Calu3 (cell line): Measurements from ENCODE around the gene CRIM1. TPM values are rescaled to one million over a fixed set of nuclear protein-coding genes. Genes with fewer than 3 reads are reported as not detected.

Experiments used
- BruUV-seq: library from RNA; stranded (reverse); fragments of 400-500 nt; replicated peaks from 2 replicates; lab custom pipeline; 2021; lab: Mats Ljungman, UMichigan
- CTCF ChIA-PET: fragments of 300-600 bp; sonication (Branson Sonifier 250); formaldehyde crosslinking; loops from one replicate; lab custom pipeline; 2022; ENCODE audit warnings: antibody characterized with exemption; lab: Charles Lee
- DNase-seq: peaks from one replicate; pipeline ENCODE4 v3.0.0; 2022
- H3K27ac Mint-ChIP-seq: one replicate; pipeline ENCODE4 v1.8.0; 2022; ENCODE audit warnings: mixed read lengths; ENCODE audit not compliant: unreplicated experiment
- H3K27me3 Mint-ChIP-seq: one replicate; pipeline ENCODE4 v1.8.0; 2022; ENCODE audit warnings: mixed read lengths; ENCODE audit not compliant: unreplicated experiment
- H3K36me3 Mint-ChIP-seq: one replicate; pipeline ENCODE4 v1.8.0; 2022; ENCODE audit warnings: mild to moderate bottlenecking, moderate library complexity, mixed read lengths; ENCODE audit not compliant: insufficient read depth, unreplicated experiment
- H3K4me1 Mint-ChIP-seq: one replicate; pipeline ENCODE4 v1.8.0; 2022; ENCODE audit warnings: mild to moderate bottlenecking, low read depth, mixed read lengths; ENCODE audit not compliant: unreplicated experiment
- H3K4me3 Mint-ChIP-seq: one replicate; pipeline ENCODE4 v1.8.0; 2022; ENCODE audit warnings: mild to moderate bottlenecking, low read depth, moderate library complexity, mixed read lengths; ENCODE audit not compliant: unreplicated experiment
- H3K9me3 Mint-ChIP-seq: one replicate; pipeline ENCODE4 v1.8.0; 2022; ENCODE audit warnings: low read depth, mixed read lengths; ENCODE audit not compliant: unreplicated experiment
- intact Hi-C: fragments of 100-400 bp; cut with micrococcal nuclease; formaldehyde crosslinking; loops from one replicate; pipeline ENCODE4 v1.10.0; 2022; ENCODE audit not compliant: unreplicated experiment
- total RNA-seq: library from RNA; stranded (reverse); gene quantifications from 2 replicates; pipeline ENCODE4 v1.2.3, GENCODE V29; 2022
- TF ChIP-seq, protein P1 (sequence below): fragments of 200-600 bp; IDR thresholded peaks from one replicate; pipeline ENCODE4 v1.8.0; 2022; ENCODE audit warnings: antibody characterized with exemption; ENCODE audit not compliant: unreplicated experiment

CRIM1 gene
- total RNA-seq, 1 experiment from 2014 or later: 57.6 TPM

DNA sequence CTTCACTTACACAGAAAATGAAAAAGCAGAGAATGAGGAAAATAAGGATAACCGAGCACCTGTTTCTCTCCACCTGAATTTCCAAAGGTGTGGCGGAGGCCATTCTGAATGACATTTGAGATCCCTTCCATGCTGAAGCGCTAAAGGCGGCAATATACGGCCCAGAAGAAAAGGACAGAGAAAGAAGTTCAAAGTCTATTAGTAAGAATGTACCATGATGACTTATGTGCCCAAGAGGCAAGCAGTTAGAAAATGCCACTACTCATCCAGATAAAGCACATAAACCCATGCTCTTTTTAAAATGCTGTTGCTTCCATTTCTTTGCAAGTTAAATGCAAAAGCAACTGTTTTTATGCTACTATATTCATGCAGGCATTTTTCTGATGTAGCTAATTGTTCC, 205.1 kb downstream of the CRIM1 start:
- Mint-ChIP-seq H3K36me3 (peaks cover 21% of the 10 kb centered on the region), H3K27ac (no peak overlapping the region), H3K4me3 (no peak overlapping the region), H3K9me3 (no peaks in the 10 kb centered on the region), H3K27me3 (no peaks in the 10 kb centered on the region), H3K4me1 (peaks cover 38% of the 10 kb centered on the region)
- TF ChIP-seq, protein P1, sequence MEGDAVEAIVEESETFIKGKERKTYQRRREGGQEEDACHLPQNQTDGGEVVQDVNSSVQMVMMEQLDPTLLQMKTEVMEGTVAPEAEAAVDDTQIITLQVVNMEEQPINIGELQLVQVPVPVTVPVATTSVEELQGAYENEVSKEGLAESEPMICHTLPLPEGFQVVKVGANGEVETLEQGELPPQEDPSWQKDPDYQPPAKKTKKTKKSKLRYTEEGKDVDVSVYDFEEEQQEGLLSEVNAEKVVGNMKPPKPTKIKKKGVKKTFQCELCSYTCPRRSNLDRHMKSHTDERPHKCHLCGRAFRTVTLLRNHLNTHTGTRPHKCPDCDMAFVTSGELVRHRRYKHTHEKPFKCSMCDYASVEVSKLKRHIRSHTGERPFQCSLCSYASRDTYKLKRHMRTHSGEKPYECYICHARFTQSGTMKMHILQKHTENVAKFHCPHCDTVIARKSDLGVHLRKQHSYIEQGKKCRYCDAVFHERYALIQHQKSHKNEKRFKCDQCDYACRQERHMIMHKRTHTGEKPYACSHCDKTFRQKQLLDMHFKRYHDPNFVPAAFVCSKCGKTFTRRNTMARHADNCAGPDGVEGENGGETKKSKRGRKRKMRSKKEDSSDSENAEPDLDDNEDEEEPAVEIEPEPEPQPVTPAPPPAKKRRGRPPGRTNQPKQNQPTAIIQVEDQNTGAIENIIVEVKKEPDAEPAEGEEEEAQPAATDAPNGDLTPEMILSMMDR: no peak
- CTCF ChIA-PET: no interaction called here
- intact Hi-C loops: loop anchor here (5.0 kb wide), 3 partner anchors 73 to 383 kb away; no protein-coding TSS in a partner anchor
- DNase-seq: no peak
- TSS peak; percentile 31 for BruUV-seq

DNA sequence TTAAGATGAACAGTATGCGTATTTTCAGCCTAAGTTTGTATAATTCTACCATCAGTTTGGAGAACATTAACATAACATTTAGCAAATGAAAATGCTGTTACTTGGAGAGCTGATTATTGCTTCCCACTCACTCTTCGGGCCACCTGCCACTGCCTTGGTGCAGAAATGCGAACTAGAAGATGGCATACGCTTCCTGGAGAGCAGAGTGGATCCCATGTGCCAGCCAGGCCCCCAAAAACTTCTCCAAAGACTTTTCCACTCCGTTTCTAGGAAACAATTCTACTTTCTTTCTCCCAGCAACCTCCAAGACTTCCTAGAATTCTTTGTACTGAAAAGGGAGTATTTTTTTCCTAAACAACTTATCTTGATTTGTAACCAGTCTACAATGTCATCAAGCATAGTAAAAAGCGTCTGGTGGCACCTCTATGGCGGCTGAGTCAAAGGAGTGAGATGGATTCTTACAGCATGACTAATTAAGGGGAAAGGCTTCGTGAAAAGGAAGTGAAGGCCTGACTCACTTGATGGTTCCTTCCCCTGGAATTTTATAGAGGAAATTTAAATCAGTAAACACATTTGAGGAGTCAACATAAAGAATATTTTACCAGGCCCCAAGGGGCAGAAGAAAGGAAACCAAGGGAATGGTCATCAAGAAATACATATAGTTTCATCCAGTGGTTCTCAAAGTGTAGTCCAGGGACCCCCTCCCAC, 205.8 kb downstream of the CRIM1 start:
- peak overlapping the region; percentile 98 for H3K27ac Mint-ChIP-seq
- intact Hi-C loops: loop anchor here (5.0 kb wide), 3 partner anchors 74 to 384 kb away; no protein-coding TSS in a partner anchor
- no peaks in the 10 kb centered on the region for H3K27me3 Mint-ChIP-seq
- H3K4me1 Mint-ChIP-seq: peaks cover 38% of the 10 kb centered on the region
- H3K4me3 Mint-ChIP-seq: peak overlapping the region; percentile 43
- BruUV-seq: no TSS peak
- peak; percentile 64 for DNase-seq
- no peaks in the 10 kb centered on the region for H3K9me3 Mint-ChIP-seq
- CTCF ChIA-PET: no interaction called here
- H3K36me3 Mint-ChIP-seq: peaks cover 21% of the 10 kb centered on the region
- TF ChIP-seq, protein P1: no peak

DNA sequence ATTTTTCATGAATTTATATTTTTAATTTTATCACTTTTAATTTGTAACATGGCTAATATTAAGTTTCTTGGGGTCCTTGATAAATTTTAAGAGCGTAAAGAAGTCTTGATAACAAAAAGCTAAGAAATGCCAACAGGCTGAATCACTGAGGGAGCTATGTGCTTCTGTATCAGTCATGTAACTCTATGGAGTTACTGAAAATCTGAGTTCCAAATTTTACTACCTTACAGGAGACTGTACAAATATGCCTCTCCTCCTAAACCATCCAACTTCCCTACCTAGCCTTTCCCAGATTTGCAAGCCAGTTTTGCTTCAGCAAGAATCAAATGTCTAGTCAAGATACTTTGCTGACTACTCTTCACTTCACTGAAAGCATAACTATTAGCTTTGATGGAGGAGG, 206.7 kb downstream of the CRIM1 start:
- Mint-ChIP-seq H3K4me3 (no peak overlapping the region), H3K36me3 (peaks cover 21% of the 10 kb centered on the region), H3K9me3 (no peaks in the 10 kb centered on the region), H3K27ac (peak overlapping the region; percentile 98), H3K27me3 (no peaks in the 10 kb centered on the region), H3K4me1 (peaks cover 44% of the 10 kb centered on the region)
- intact Hi-C loops: loop anchor here (2.0 to 5.0 kb wide), 4 partner anchors 17 to 385 kb away; no protein-coding TSS in a partner anchor
- CTCF ChIA-PET: no interaction called here
- no TSS peak for BruUV-seq
- no peak for DNase-seq
- TF ChIP-seq, protein P1: no peak

DNA sequence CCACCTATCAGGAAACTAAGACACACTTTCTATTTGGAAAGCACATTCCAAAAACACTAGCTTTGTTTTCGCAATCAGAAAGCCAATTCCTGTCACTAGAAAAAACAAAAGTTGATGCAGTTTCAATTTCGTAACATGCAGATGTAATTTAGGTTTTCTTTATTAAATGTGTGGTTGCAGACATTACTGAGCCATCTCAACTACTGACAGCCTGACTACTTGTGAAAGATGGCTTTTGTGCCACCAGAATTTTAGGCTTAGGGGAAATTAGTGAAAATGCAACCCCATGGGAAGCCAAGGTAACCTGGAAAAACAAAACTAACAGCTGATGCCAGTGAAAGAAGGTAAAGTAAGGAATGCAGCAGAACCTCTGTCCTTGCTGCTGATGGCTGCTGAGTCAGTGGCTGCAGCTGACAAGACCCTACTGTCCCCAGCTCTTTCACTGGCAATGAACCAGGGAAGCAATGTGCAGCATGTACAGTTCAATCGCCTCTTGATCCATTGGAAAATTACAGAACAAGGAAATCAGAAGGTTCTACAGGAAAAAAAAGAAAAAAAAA, 207.5 kb downstream of the CRIM1 start:
- intact Hi-C loops: loop anchor here (2.0 to 5.0 kb wide), 4 partner anchors 16 to 386 kb away; no protein-coding TSS in a partner anchor
- DNase-seq: no peak
- CTCF ChIA-PET: interaction anchor here (0.7 kb wide), 1 partner anchor 565 kb away, joined by 3 read pairs; no protein-coding TSS in a partner anchor
- Mint-ChIP-seq H3K4me3 (peak overlapping the region; percentile 19), H3K9me3 (no peaks in the 10 kb centered on the region), H3K27ac (peak overlapping the region; percentile 98), H3K36me3 (peaks cover 21% of the 10 kb centered on the region), H3K4me1 (peaks cover 52% of the 10 kb centered on the region), H3K27me3 (no peaks in the 10 kb centered on the region)
- TF ChIP-seq, protein P1: no peak
- no TSS peak for BruUV-seq
